GM12878 (cell line): Measurements from ENCODE around the gene TPD52L3. TPM values are rescaled to one million over a fixed set of nuclear protein-coding genes. Genes with fewer than 3 reads are reported as not detected.
A peak's percentile ranks its signal among the peaks of the same experiment; 100 is the strongest.

Experiments used
- ATAC-seq: fragments of 200-7000 bp; cut with Tn5 transposase; 3 replicates; pipeline ENCODE4 v1.9.1; 2020; ENCODE audit warnings: mild to moderate bottlenecking, moderate library complexity
- BruUV-seq: library from RNA; stranded (reverse); fragments of 400-500 nt; replicated peaks from 2 replicates; lab custom pipeline; 2021; lab: Mats Ljungman, UMichigan
- CTCF ChIA-PET: fragments of 300-600 bp; sonication (Branson Sonifier 250); formaldehyde crosslinking; extraction: SDS; loops from one replicate; lab custom pipeline; 2021; ENCODE audit warnings: inconsistent platforms; lab: Yijun Ruan, JAX
- POLR2A ChIA-PET: fragments of 350-600 bp; formaldehyde crosslinking; extraction: SDS; loops from one replicate; lab custom pipeline; 2021; ENCODE audit warnings: inconsistent platforms; lab: Charles Lee
- RAD21 ChIA-PET: fragments of 300-600 bp; sonication (Branson Sonifier 250); formaldehyde crosslinking; loops from one replicate; lab custom pipeline; 2023; ENCODE audit warnings: antibody characterized with exemption; ENCODE audit not compliant: unreplicated experiment; lab: Charles Lee
- SMC1A ChIA-PET: fragments of 300-600 bp; sonication (Branson Sonifier 250); formaldehyde crosslinking; loops from one replicate; lab custom pipeline; 2023; ENCODE audit not compliant: unreplicated experiment, uncharacterized antibody; lab: Charles Lee
- DNase-seq: peaks from one replicate; pipeline ENCODE4 v3.0.0-alpha.2; 2011; ENCODE audit warnings: low read depth, low spot score
- FAIRE-seq: peaks from 3 replicates; lab custom pipeline; 2011; peaks lifted over from hg19 to GRCh38; lab: Jason Lieb, UNC
- H2AFZ ChIP-seq: 2 replicates; pipeline ENCODE4 v1.6.0; 2011; ENCODE audit warnings: low read depth, low read length, control low read depth; ENCODE audit not compliant: control insufficient read depth
- H3K27ac ChIP-seq: 2 replicates; pipeline ENCODE4 v1.5.1; 2011; ENCODE audit warnings: control low read depth; ENCODE audit not compliant: control insufficient read depth, insufficient read depth
- H3K27me3 ChIP-seq, 2 experiments: replicated peaks in 1 of 2; 2 replicates each; pipeline versions ENCODE4 v1.6.0 to v1.6.1; 2011; ENCODE audit warnings: low read length in 1 of 2; ENCODE audit not compliant: control insufficient read depth in 2 of 2, insufficient read depth in 2 of 2
- H3K36me3 ChIP-seq, 2 experiments: 2 replicates each; pipeline ENCODE4 v1.5.1; 2011; ENCODE audit warnings: low read length in 1 of 2; ENCODE audit not compliant: control insufficient read depth in 2 of 2, insufficient read depth in 2 of 2
- H3K4me1 ChIP-seq: 2 replicates; pipeline ENCODE4 v1.6.1; 2011; ENCODE audit warnings: mild to moderate bottlenecking, low read length, moderate library complexity, mixed read lengths; ENCODE audit not compliant: control insufficient read depth, insufficient read depth
- H3K4me2 ChIP-seq: 2 replicates; pipeline ENCODE4 v1.6.0; 2011; ENCODE audit warnings: control low read depth; ENCODE audit not compliant: control insufficient read depth, insufficient read depth
- H3K4me3 ChIP-seq: fragments of 200-600 bp; sonication (generic); 2 replicates; pipeline ENCODE4 v1.5.1; 2016
- H3K79me2 ChIP-seq: 2 replicates; pipeline ENCODE4 v1.6.0; 2011; ENCODE audit warnings: low read length; ENCODE audit not compliant: control insufficient read depth, insufficient read depth
- H3K9ac ChIP-seq: 2 replicates; pipeline ENCODE4 v1.8.0; 2011; ENCODE audit warnings: low read length, control low read depth, mixed read lengths; ENCODE audit not compliant: control insufficient read depth, insufficient read depth
- H3K9me3 ChIP-seq: replicated peaks from 3 replicates; pipeline ENCODE4 v1.5.1; 2011; ENCODE audit warnings: mild to moderate bottlenecking, low read length; ENCODE audit not compliant: control insufficient read depth, insufficient read depth
- H4K20me1 ChIP-seq: 2 replicates; pipeline ENCODE4 v1.6.0; 2011; ENCODE audit not compliant: control insufficient read depth, insufficient read depth
- FOXM1 ChIP-seq: IDR thresholded peaks from 2 replicates; pipeline ENCODE4 v1.6.1; 2012; ENCODE audit warnings: low read depth, mild to moderate bottlenecking, inconsistent platforms, low read length, moderate library complexity
- RAD21 ChIP-seq: IDR thresholded peaks from 2 replicates; pipeline ENCODE4 v1.6.1; 2011; ENCODE audit warnings: mild to moderate bottlenecking, low read depth, low read length, moderate library complexity; ENCODE audit not compliant: insufficient read depth
- SMARCA5 ChIP-seq: fragments of 450-650 bp; IDR thresholded peaks from 2 replicates; pipeline ENCODE4 v1.6.1; 2017; ENCODE audit warnings: mild to moderate bottlenecking
- SMC3 ChIP-seq: IDR thresholded peaks from 2 replicates; pipeline ENCODE4 v1.6.1; 2011; ENCODE audit warnings: low read length, improper control_type of control experiment, borderline replicate concordance
- SREBF2 ChIP-seq: IDR thresholded peaks from 2 replicates; pipeline ENCODE4 v1.6.1; 2012; ENCODE audit warnings: mild to moderate bottlenecking, low read length
- WGBS: methylation state at CpG from one replicate; pipeline ENCODE4 v1.1.6; 2016; ENCODE audit warnings: low lambda C conversion rate; ENCODE audit not compliant: insufficient replicate concordance, insufficient coverage; ENCODE audit errors: missing lambda C conversion rate; 5-methylcytosine and 5-hydroxymethylcytosine counted together
- in situ Hi-C: fragments of 300-500 bp; cut with MboI; formaldehyde crosslinking; loops from 9 replicates; pipeline ENCODE4 v1.14.3; 2018; ENCODE audit warnings: mixed read lengths
- intact Hi-C: fragments of 100-400 bp; cut with micrococcal nuclease; formaldehyde crosslinking; loops from one replicate; pipeline ENCODE4 v1.14.2; 2022; ENCODE audit not compliant: unreplicated experiment
- polyA plus RNA-seq, 11 experiments: library from polyadenylated mRNA; depleted of rRNA in 4 of 11; unstranded in 6 of 11; stranded (reverse) in 5 of 11; fragments of >200 nt; fragmentation: Nextera tagmentation in 4 of 11; fragmentation: Illumina TruSeq in 1 of 11; extraction: Ambion mirVana in 4 of 11; extraction: Trizol in 1 of 11; gene quantifications; 1 replicate in 1 of 11; 2 replicates in 10 of 11; pipeline versions ENCODE4 v1.2.1 to v1.2.3, GENCODE V29; 2011 to 2016; ENCODE audit warnings: inconsistent platforms in 2 of 11, missing spikeins in 2 of 11, low read depth in 1 of 11
- total RNA-seq, 4 experiments: library from RNA; depleted of rRNA in 3 of 4; stranded (reverse); fragments of >200 nt in 3 of 4; fragmentation: Illumina TruSeq in 1 of 4; extraction: Trizol in 1 of 4; gene quantifications; 2 replicates each; pipeline versions ENCODE4 v1.2.1 to v1.2.3, GENCODE V29; 2013 to 2021
- TF ChIP-seq, protein P1 (sequence below), 3 experiments: IDR thresholded peaks in 2 of 3; conservative IDR thresholded peaks in 1 of 3; 2 replicates each; pipeline ENCODE4 v1.5.1; 2011; ENCODE audit warnings: low read depth in 3 of 3, low read length in 3 of 3, mild to moderate bottlenecking in 3 of 3, control low read depth in 2 of 3, moderate library complexity in 2 of 3, inconsistent platforms in 1 of 3, mixed read lengths in 1 of 3; ENCODE audit not compliant: control insufficient read depth in 2 of 3, insufficient read depth in 1 of 3; ENCODE audit errors: extremely low read depth in 1 of 3

TPD52L3 gene
- total and polyA plus RNA-seq, 10 of the 15 experiments (the other 5 are each of a cell fraction or from before 2014, with no cell fraction given): not detected

DNA sequence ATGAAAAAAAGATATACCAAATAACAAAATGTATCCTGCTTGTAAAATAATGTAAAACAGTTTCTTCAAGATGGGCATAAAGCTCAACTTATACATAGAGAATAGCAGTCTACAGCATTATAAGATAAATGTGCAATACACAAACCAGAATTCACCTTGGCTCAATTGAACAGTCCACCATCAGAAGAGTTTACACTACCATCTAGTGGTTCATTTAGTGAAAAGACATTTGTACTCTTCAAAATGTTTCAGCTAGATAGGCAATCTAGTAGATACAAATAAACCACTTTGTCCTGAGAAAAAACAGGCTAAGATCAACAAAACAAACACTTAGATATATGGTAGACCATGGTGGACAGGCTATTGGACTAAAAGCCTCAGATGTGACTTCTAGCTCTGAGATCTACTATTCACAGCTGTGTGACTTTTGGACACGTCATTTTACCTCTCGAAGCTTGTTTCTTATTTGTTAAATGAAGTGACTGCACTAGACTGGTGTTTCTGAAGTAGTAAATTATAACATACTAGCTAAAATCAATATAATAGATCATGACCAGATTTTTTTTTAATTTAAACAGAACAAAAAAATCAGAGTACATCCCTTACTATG is 22.1 kb upstream of the TPD52L3 start:
- Histone ChIP-seq H3K9ac (no peak overlapping the region), H3K4me3 (no peak overlapping the region), H2AFZ (no peak overlapping the region), H3K4me2 (no peak overlapping the region), H3K36me3 (no peaks in the 10 kb centered on the region), H3K9me3 (no peaks in the 10 kb centered on the region), H3K27me3 (no peaks in the 10 kb centered on the region), H3K27ac (no peak overlapping the region), H4K20me1 (no peaks in the 10 kb centered on the region), H3K79me2 (no peaks in the 10 kb centered on the region), H3K4me1 (peaks cover 3% of the 10 kb centered on the region; the same call in 1 of the 2 replicates)
- RAD21 ChIA-PET: interaction anchor here (0.6 to 4.3 kb wide), 32 partner anchors 12 to 697 kb away, joined by 3 to 91 read pairs (median 4); no protein-coding TSS in a partner anchor
- peak; percentile 23 for DNase-seq
- TF ChIP-seq FOXM1: peak; percentile 41; the same call in 1 of the 2 replicates
- TF ChIP-seq SMC3: peak; percentile 96
- TF ChIP-seq SMARCA5: 0 out of 2 replicates have a peak, but pooled peaks have one; percentile 23
- no peak for TF ChIP-seq SREBF2
- TF ChIP-seq RAD21: peak; percentile 92
- TF ChIP-seq, protein P1, sequence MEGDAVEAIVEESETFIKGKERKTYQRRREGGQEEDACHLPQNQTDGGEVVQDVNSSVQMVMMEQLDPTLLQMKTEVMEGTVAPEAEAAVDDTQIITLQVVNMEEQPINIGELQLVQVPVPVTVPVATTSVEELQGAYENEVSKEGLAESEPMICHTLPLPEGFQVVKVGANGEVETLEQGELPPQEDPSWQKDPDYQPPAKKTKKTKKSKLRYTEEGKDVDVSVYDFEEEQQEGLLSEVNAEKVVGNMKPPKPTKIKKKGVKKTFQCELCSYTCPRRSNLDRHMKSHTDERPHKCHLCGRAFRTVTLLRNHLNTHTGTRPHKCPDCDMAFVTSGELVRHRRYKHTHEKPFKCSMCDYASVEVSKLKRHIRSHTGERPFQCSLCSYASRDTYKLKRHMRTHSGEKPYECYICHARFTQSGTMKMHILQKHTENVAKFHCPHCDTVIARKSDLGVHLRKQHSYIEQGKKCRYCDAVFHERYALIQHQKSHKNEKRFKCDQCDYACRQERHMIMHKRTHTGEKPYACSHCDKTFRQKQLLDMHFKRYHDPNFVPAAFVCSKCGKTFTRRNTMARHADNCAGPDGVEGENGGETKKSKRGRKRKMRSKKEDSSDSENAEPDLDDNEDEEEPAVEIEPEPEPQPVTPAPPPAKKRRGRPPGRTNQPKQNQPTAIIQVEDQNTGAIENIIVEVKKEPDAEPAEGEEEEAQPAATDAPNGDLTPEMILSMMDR (IDR thresholded peaks at IDR 0.05 in 2 of 3, conservative IDR thresholded peaks at IDR 0.05 in 1 of 3; ENCODE audit: control insufficient read depth in 2 of 3, extremely low read depth in 1 of 3, insufficient read depth in 1 of 3, low read depth in 3 of 3, low read length in 3 of 3): peak; percentile 43 to 69 (median 52); a peak in 5 of 6 replicates
- in situ Hi-C loops: loop anchor here (5.0 to 25.0 kb wide), 2 partner anchors 259 to 419 kb away; partner anchors contain the start of gene MLANA
- SMC1A ChIA-PET: interaction anchor here (0.6 to 5.7 kb wide), 46 partner anchors 8 to 1556 kb away, joined by 3 to 62 read pairs (median 3); no protein-coding TSS in a partner anchor
- ATAC-seq: peak; percentile 80
- no TSS peak for BruUV-seq
- 94% methylated on average over 2 of the region's 2 CpGs for WGBS
- POLR2A ChIA-PET: interaction anchor here (0.5 to 0.8 kb wide), 2 partner anchors 419 to 556 kb away, joined by 3 to 8 read pairs; no protein-coding TSS in a partner anchor
- FAIRE-seq: peak; percentile 49
- CTCF ChIA-PET: interaction anchor here (0.5 to 7.7 kb wide), 56 partner anchors 8 to 557 kb away, joined by 3 to 142 read pairs (median 4); partner anchors contain the start of gene TPD52L3
- intact Hi-C loops: loop anchor here (1.0 to 5.0 kb wide), 3 partner anchors 109 to 420 kb away; no protein-coding TSS in a partner anchor
